Sigmoid colon (tissue), 4 donors: ENCODE data around the gene NKX6-2.

ENCODE experiments used
- CTCF ChIP-seq, 4 experiments: fragments of 450-650 bp in 3 of 4; fragments of 200-600 bp in 1 of 4; IDR thresholded peaks; one replicate each; pipeline ENCODE4 v1.5.1; 2016 to 2019; ENCODE audit warnings: antibody characterized with exemption in 4 of 4, mild to moderate bottlenecking in 3 of 4, moderate library complexity in 2 of 4
- EP300 ChIP-seq, 4 donors: sonication (generic); formaldehyde crosslinking; IDR thresholded peaks; one replicate each; pipeline ENCODE4 v1.6.1; 2017; ENCODE audit warnings: antibody characterized with exemption in 4 of 4
- POLR2AphosphoS5 ChIP-seq, 4 donors: sonication (generic); formaldehyde crosslinking; IDR thresholded peaks; one replicate each; pipeline ENCODE4 v1.6.1; 2017; ENCODE audit warnings: antibody characterized with exemption in 4 of 4

GRCh38 chr10:132788831-132789219, 2.9 kb upstream of the NKX6-2 start:
- TF ChIP-seq CTCF (IDR thresholded peaks at IDR 0.05) (no peak), EP300 (IDR thresholded peaks at IDR 0.05) (no peak), POLR2AphosphoS5 (IDR thresholded peaks at IDR 0.05) (no peak)
